GM19468 (cell line): ENCODE data around the gene GFI1.

ENCODE experiments used
- ATAC-seq: cut with Tn5 transposase; IDR thresholded peaks from one replicate; pipeline ENCODE4 v1.9.1; 2021; ENCODE audit warnings: mild to moderate bottlenecking, moderate library complexity, moderate number of reproducible peaks; ENCODE audit not compliant: unreplicated experiment; ENCODE audit errors: extremely low read depth

The GFI1 gene

GRCh38 chr1:92488832-92489231 is 2.1 kb upstream of the GFI1 start:
- no peak for ATAC-seq

- no peak for ATAC-seq
Observed at GRCh38 chr1:92488416-92488815, 1.7 kb upstream of the GFI1 start.

GRCh38 chr1:92487078-92487605 is 417 bp upstream of the GFI1 start:
- ATAC-seq: no peak

GRCh38 chr1:92485381-92486250 is 1.1 kb downstream of the GFI1 start:
- peak; percentile 40 for ATAC-seq

GRCh38 chr1:92484472-92485380 is 2.0 kb downstream of the GFI1 start:
- ATAC-seq: no peak

GRCh38 chr1:92483610-92484471 is 2.9 kb downstream of the GFI1 start:
- ATAC-seq: no peak

- no peak for ATAC-seq
Observed at GRCh38 chr1:92482665-92483609, 3.8 kb downstream of the GFI1 start.

GRCh38 chr1:92481971-92482664 is 4.6 kb downstream of the GFI1 start:
- no peak for ATAC-seq

- no peak for ATAC-seq
Observed at GRCh38 chr1:92481599-92481925, 5.2 kb downstream of the GFI1 start.

GRCh38 chr1:92480813-92481598 is 5.7 kb downstream of the GFI1 start:
- no peak for ATAC-seq

GRCh38 chr1:92480200-92480812 is 6.4 kb downstream of the GFI1 start:
- no peak for ATAC-seq

- no peak for ATAC-seq
Observed at GRCh38 chr1:92479587-92479986, 7.1 kb downstream of the GFI1 start.

GRCh38 chr1:92478393-92478792 is 8.3 kb downstream of the GFI1 start:
- ATAC-seq: no peak

GRCh38 chr1:92476071-92476631 is 10.6 kb downstream of the GFI1 start:
- ATAC-seq: no peak

GRCh38 chr1:92475029-92475428 is 11.7 kb downstream of the GFI1 start:
- no peak for ATAC-seq

GRCh38 chr1:92473781-92474495 is 12.8 kb downstream of the GFI1 start:
- no peak for ATAC-seq
